ENCODE data around the gene DPEP1. TPM values are rescaled to one million over a fixed set of nuclear protein-coding genes. Genes with fewer than 3 reads are reported as not detected.

DPEP1 gene
- total RNA-seq, 2 donors from 2014 or later = 0.16 TPM; not detected in 1

DNA sequence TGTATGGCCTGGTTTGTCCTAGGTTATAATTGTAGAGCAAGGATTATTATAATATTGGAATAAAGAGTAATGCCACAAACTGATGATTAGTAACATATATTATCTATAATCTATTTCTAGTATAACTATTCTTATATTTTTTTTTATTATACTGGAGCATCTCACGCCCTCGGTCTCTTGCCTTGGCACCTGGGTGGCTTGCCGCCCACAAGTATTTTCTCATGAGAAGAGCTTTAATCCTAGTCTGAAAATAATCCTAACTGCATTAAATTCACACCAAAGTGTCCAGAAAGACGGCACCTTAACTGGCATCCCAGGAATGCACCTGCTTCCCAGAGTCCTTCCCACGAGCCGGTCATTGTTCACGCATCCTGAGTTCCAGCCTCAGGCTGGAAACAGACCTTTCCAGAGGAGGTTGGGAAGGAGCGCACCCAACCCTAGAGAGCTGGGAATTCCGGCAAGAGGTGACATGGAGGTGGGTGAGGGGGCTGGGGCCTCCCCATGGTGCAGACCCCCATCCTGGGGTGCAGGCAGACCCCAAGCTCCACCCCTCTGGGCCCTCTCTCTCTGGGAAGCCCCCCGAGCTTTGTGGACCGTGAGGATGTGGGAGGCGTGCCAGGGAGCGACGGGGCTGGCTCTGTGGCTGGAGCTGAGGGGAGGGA lies 28.1 kb downstream of the DPEP1 start:
- no peak overlapping the region for H3K27ac ChIP-seq
- H3K27me3 ChIP-seq = no peaks in the 10 kb centered on the region
- peak overlapping the region in 1 of 2 donors; percentile 48 for H3K4me3 ChIP-seq
- H3K9me3 ChIP-seq = no peaks in the 10 kb centered on the region
- peaks cover 20% of the 10 kb centered on the region for H3K36me3 ChIP-seq
- TF ChIP-seq, protein P1, sequence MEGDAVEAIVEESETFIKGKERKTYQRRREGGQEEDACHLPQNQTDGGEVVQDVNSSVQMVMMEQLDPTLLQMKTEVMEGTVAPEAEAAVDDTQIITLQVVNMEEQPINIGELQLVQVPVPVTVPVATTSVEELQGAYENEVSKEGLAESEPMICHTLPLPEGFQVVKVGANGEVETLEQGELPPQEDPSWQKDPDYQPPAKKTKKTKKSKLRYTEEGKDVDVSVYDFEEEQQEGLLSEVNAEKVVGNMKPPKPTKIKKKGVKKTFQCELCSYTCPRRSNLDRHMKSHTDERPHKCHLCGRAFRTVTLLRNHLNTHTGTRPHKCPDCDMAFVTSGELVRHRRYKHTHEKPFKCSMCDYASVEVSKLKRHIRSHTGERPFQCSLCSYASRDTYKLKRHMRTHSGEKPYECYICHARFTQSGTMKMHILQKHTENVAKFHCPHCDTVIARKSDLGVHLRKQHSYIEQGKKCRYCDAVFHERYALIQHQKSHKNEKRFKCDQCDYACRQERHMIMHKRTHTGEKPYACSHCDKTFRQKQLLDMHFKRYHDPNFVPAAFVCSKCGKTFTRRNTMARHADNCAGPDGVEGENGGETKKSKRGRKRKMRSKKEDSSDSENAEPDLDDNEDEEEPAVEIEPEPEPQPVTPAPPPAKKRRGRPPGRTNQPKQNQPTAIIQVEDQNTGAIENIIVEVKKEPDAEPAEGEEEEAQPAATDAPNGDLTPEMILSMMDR (IDR thresholded peaks at IDR 0.05) = peak in 1 of 2 donors; percentile 13
- H3K4me1 ChIP-seq = peaks cover 0 to 17% of the 10 kb centered on the region in 2 donors
- no peak for DNase-seq (ENCODE audit: low spot score)

DNA sequence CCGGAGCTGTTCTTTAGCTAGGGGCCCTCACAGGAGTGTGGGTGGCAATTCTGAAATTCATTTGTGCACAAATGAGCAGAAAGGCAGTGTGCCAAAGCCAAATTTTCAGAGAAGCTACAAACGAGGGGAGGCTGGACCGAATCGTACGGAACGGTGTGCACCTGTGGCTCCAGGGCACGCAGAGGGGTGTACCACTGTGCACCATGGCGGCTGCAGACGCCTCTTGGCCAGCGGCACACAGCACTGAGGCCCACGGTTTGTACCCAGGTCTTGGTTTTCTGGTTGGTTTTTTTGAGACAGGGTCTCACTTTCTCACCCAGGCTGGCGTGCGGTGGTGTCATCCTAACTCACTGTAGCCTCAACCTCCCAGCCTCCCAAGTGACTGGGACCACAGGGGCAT lies 29.1 kb downstream of the DPEP1 start:
- no peaks in the 10 kb centered on the region for H3K27me3 ChIP-seq
- H3K4me3 ChIP-seq = no peak overlapping the region
- H3K9me3 ChIP-seq = no peaks in the 10 kb centered on the region
- peaks cover 0 to 17% of the 10 kb centered on the region in 2 donors for H3K4me1 ChIP-seq
- TF ChIP-seq, protein P1 (IDR thresholded peaks at IDR 0.05) = no peak
- no peak for DNase-seq (ENCODE audit: low spot score)
- H3K36me3 ChIP-seq = peaks cover 29% of the 10 kb centered on the region
- no peak overlapping the region for H3K27ac ChIP-seq

DNA sequence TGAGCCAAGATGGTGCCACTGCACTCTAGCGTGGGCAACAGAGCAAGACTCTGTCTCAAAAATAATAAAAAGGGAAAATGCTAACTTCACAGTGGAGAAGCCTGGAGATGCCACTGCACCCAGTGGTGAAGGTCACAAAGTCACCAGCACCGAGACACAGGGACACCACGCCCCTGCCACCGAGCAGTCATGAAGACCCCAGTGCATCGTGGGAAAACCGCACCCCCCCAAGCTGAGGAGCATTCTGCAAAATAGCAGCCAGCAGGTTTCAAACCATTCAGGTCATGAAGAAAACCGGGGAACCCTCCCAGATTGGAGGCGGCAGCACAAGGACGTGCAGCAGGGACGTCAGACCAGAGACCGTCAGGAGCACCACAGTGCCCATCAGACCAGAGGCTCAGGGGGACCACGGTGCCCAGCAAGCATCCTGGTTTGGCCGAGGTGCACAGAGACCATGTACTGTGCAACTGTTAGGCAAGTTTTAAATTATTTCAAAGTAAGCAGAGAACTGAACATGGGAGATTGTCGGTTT lies 30.4 kb downstream of the DPEP1 start:
- H3K4me3 ChIP-seq = no peak overlapping the region
- no peak for DNase-seq (ENCODE audit: low spot score)
- H3K4me1 ChIP-seq = peaks cover 0 to 17% of the 10 kb centered on the region in 2 donors
- no peaks in the 10 kb centered on the region for H3K9me3 ChIP-seq
- no peak overlapping the region for H3K27ac ChIP-seq
- TF ChIP-seq, protein P1 (IDR thresholded peaks at IDR 0.05) = no peak
- H3K27me3 ChIP-seq = no peaks in the 10 kb centered on the region
- H3K36me3 ChIP-seq = peaks cover 36% of the 10 kb centered on the region

DNA sequence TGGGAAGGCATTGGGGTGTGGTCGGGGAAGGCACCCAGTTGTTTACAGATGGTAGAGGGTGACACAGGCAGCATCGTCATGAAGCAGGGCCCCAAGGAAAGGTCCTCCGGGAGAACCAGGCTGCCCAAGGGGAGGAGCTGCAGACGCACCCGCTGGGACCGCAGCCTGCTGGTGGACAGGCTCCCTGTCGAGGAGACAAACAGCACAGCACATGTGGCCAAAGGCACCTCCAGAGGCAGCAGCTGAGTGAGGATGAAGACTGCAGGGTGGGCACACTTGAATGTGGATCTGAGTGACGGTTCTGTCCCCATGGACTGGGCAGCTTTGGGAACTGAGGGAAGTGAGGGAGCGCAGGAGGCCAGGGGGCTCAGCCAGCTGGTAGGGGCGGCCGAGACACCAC lies 31.7 kb downstream of the DPEP1 start:
- no peak for DNase-seq (ENCODE audit: low spot score)
- H3K36me3 ChIP-seq = peaks cover 40% of the 10 kb centered on the region
- no peak overlapping the region for H3K4me3 ChIP-seq
- no peak overlapping the region for H3K27ac ChIP-seq
- TF ChIP-seq, protein P1 (IDR thresholded peaks at IDR 0.05) = no peak
- H3K4me1 ChIP-seq = peaks cover 0 to 17% of the 10 kb centered on the region in 2 donors
- H3K27me3 ChIP-seq = no peaks in the 10 kb centered on the region
- H3K9me3 ChIP-seq = no peaks in the 10 kb centered on the region

DNA sequence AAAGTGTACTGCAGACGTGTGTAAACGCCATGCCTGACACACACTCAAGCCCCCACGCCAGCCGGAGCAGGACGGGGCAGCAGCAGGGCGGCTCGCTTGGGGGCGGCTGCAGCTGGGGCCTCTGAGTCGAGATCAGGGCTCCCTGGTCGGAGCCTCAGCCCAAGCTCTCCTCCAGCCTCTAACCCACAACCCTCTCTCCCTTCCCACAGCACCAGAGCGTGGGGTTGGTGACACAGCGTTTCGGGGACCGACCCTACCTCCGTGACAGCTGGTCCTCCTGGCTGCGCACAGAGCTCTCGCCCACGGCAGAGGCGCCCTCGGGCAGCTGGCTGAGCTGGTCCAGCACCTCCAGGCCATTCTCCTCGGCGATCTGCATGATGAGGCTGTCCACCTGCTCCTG lies 32.8 kb downstream of the DPEP1 start:
- DNase-seq (ENCODE audit: low spot score) = no peak
- no peak overlapping the region for H3K4me3 ChIP-seq
- H3K27me3 ChIP-seq = no peaks in the 10 kb centered on the region
- TF ChIP-seq, protein P1 (IDR thresholded peaks at IDR 0.05) = no peak
- no peaks in the 10 kb centered on the region for H3K9me3 ChIP-seq
- H3K27ac ChIP-seq = no peak overlapping the region
- H3K4me1 ChIP-seq = peaks cover 0 to 8% of the 10 kb centered on the region in 2 donors
- peaks cover 45% of the 10 kb centered on the region for H3K36me3 ChIP-seq
